Muscle layer of duodenum (tissue), 2 donors: Measurements from ENCODE around the gene IMPG1.

Source experiments
- H3K27ac ChIP-seq: one replicate; pipeline ENCODE4 v1.7.0; 2013; ENCODE audit warnings: mild to moderate bottlenecking, low read length
- H3K27me3 ChIP-seq: one replicate; pipeline ENCODE4 v1.7.0; 2013; ENCODE audit warnings: low read depth, mild to moderate bottlenecking, control low read depth, low read length
- H3K36me3 ChIP-seq, 2 donors: one replicate each; pipeline ENCODE4 v1.7.0; 2013; ENCODE audit warnings: low read length in 2 of 2, control low read depth in 1 of 2, mild to moderate bottlenecking in 1 of 2; ENCODE audit not compliant: insufficient read depth in 2 of 2, control insufficient read depth in 1 of 2
- H3K4me1 ChIP-seq, 2 donors: one replicate each; pipeline ENCODE4 v1.7.0; 2013; ENCODE audit warnings: low read length in 2 of 2, mild to moderate bottlenecking in 2 of 2, control low read depth in 1 of 2, moderate library complexity in 1 of 2; ENCODE audit not compliant: insufficient read depth in 2 of 2, control insufficient read depth in 1 of 2
- H3K4me3 ChIP-seq, 2 donors: one replicate each; pipeline ENCODE4 v1.7.0; 2013; ENCODE audit warnings: low read length in 2 of 2, low read depth in 1 of 2, mild to moderate bottlenecking in 1 of 2
- H3K9me3 ChIP-seq, 2 donors: one replicate each; pipeline ENCODE4 v1.7.0; 2013; ENCODE audit warnings: low read length in 2 of 2, control low read depth in 1 of 2, mild to moderate bottlenecking in 1 of 2; ENCODE audit not compliant: control insufficient read depth in 1 of 2
- donor health status: healthy.

Gene IMPG1, protein sequence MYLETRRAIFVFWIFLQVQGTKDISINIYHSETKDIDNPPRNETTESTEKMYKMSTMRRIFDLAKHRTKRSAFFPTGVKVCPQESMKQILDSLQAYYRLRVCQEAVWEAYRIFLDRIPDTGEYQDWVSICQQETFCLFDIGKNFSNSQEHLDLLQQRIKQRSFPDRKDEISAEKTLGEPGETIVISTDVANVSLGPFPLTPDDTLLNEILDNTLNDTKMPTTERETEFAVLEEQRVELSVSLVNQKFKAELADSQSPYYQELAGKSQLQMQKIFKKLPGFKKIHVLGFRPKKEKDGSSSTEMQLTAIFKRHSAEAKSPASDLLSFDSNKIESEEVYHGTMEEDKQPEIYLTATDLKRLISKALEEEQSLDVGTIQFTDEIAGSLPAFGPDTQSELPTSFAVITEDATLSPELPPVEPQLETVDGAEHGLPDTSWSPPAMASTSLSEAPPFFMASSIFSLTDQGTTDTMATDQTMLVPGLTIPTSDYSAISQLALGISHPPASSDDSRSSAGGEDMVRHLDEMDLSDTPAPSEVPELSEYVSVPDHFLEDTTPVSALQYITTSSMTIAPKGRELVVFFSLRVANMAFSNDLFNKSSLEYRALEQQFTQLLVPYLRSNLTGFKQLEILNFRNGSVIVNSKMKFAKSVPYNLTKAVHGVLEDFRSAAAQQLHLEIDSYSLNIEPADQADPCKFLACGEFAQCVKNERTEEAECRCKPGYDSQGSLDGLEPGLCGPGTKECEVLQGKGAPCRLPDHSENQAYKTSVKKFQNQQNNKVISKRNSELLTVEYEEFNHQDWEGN

DNA sequence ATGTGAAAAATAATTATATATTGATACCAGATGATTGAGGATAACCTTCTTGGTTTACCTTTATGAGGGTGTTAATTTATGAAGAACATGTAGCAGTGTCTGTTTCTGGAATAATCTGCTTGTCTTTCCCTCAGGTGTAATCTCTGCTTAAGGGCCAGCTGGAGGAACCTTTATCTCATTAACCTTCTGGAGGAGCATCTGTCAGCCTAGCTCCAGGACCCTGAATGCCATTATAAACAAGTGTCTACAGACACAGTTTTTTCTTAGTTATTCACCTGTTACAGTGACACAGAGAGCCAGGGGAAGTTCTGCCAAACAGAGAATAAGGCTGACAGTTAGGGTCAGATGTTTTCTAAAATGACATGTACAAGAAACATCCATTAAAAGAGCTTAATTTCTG is at the start of gene IMPG1:
IMPG1 (minus strand) TSS at position 101 of the 400 bp plus-strand sequence. CDS start 174 bp downstream, outside the sequence.
- Histone ChIP-seq H3K36me3 (no peaks in the 10 kb centered on the region), H3K9me3 (peaks cover 0 to 4% of the 10 kb centered on the region in 2 donors), H3K4me1 (no peaks in the 10 kb centered on the region), H3K4me3 (no peak within 1 kb of the TSS), H3K27ac (no peak within 1 kb of the TSS), H3K27me3 (no peaks in the 10 kb centered on the region)

DNA sequence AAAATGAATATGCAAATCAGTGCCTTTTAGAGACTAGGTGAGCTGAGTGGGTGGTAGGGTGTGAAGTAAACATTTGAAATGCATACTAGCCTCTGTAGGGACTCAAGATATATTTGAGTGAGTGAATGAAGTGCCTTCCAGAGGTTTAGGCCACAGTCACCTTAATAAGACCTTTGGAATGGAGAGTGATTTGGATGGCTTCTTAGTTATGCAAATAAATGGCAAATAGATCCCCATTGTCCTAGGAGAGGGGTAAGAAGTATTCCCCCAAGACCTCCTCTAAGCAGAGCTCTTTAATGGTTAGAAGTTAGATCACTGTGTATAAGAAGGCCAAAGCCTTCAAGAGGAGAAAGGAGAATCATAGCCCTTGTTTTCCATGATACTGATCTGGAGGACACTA is 47.8 kb upstream of the IMPG1 start:
- Histone ChIP-seq H3K27me3 (no peaks in the 10 kb centered on the region), H3K4me3 (no peak overlapping the region), H3K36me3 (no peaks in the 10 kb centered on the region), H3K4me1 (no peaks in the 10 kb centered on the region), H3K27ac (no peak overlapping the region), H3K9me3 (peaks cover 0 to 5% of the 10 kb centered on the region in 2 donors)

DNA sequence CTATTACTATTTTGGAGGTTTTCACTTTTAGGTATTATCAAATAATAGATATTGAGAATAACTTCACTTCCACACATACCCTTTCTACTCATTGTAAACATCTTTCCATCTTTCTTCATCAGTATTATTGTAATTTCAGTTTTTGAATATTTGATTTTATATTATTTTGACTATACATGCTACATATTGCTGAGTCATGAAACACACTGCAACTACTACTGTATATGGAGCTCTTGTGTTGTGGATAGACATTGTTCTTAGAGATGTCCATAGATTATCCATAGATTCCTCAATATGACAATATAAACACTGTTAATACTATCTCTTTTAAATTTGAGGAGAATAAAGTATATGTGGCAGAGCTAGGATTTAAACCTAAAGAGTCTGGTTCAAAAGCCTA is 819 bp upstream of the IMPG1 start:
- no peak overlapping the region for H3K27ac ChIP-seq
- peaks cover 0 to 4% of the 10 kb centered on the region in 2 donors for H3K9me3 ChIP-seq
- no peak overlapping the region for H3K4me3 ChIP-seq
- no peaks in the 10 kb centered on the region for H3K27me3 ChIP-seq
- no peaks in the 10 kb centered on the region for H3K4me1 ChIP-seq
- H3K36me3 ChIP-seq: no peaks in the 10 kb centered on the region

DNA sequence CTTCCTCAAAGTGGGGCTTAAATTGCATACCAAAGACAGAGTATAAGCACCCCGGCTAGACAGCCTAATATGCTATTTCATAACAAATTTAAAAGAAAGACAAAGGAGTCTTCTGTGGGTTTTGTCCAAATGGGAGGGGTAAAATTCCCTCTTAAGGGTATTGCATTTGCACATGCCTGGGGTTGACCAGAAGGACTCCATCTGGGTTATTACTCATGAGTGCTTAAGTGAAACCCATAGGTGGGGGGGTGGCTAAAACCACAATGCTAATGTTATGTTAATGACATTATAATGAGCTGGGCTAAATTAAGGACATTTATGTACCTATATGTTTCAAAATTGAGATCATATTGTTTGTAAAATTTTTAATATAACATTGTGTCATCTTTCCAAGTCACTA is 15.0 kb downstream of the IMPG1 start:
- H3K9me3 ChIP-seq: no peaks in the 10 kb centered on the region
- H3K4me1 ChIP-seq: no peaks in the 10 kb centered on the region
- H3K27me3 ChIP-seq: no peaks in the 10 kb centered on the region
- no peaks in the 10 kb centered on the region for H3K36me3 ChIP-seq
- no peak overlapping the region for H3K4me3 ChIP-seq
- H3K27ac ChIP-seq: no peak overlapping the region

DNA sequence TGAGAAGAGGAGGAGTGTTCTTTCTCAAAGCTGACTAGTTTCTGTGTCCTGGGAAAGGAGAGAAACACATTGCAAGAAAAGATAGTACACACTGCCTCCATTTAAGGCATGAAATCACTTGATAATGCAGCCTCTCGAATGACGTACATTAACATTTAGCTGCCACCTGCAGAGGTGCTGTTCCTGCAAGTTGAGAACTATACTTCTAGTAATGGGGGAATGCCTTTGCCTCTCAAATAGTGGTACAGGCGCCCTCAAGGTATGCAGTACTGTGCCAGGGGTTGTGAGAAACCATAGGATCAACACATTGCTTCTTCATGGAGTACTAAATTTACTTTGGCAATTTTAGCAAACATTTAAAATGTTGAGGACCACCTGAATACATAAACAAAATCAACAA is 20.1 kb downstream of the IMPG1 start:
- H3K4me3 ChIP-seq: no peak overlapping the region
- no peak overlapping the region for H3K27ac ChIP-seq
- no peaks in the 10 kb centered on the region for H3K4me1 ChIP-seq
- no peaks in the 10 kb centered on the region for H3K36me3 ChIP-seq
- no peaks in the 10 kb centered on the region for H3K27me3 ChIP-seq
- no peaks in the 10 kb centered on the region for H3K9me3 ChIP-seq

DNA sequence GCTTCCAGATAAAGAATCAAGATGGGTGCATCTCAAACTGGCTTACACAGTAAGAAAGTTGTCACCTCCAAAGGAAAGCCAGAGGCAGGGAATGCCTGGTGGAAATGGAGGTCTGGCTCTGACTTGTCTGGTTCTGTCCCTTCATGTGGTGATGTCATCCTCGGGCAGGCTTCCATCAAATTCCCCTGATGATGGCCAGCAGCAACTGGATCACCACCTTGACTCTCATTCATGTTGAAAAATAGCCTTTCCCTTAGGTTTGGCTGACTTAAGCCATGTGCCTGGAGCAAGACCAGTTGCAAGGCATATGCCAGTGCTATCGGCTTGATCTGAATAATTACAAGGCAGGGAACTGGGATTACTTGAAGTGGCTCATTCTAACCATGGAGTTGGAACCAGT is 28.8 kb downstream of the IMPG1 start:
- Histone ChIP-seq H3K27me3 (no peaks in the 10 kb centered on the region), H3K4me1 (no peaks in the 10 kb centered on the region), H3K36me3 (no peaks in the 10 kb centered on the region), H3K27ac (no peak overlapping the region), H3K4me3 (no peak overlapping the region), H3K9me3 (no peaks in the 10 kb centered on the region)

DNA sequence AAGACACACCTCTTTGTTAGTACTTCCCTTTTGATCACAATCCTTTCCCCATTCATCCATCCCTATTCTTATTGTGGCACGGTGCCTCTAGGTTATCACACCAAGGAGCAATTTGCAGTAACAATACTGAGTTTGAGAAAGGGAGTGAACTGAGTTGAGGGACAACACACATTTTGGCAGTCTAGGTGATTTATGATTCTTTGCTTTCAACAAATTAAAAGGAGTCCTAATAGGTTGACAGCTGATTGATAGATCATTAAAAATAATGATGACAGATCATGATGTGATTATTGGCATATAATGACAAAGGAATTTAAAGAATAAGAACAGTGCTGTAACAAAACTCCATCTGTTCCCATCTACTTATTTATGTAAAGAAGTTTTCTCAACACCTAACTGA is 36.7 kb downstream of the IMPG1 start:
- Histone ChIP-seq H3K9me3 (no peaks in the 10 kb centered on the region), H3K27ac (no peak overlapping the region)

DNA sequence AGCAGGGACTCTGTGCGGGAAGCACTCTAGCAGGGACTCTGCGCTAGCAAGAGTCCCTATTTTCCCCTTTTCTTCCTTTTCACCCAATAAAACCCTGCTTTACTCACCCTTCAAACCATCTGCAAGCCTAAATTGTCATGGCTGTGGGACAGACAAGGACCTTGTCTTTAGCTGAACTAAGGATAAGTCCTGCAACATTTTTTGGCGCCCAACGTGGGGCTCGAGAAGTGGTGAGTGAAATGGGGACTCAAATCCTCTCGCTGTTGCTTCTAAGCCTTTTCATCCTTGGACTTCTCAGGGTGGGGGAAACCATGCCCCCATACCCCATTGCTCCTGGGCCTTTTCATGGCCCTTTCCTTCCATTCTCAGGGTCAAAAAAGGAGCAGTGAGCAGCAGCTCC is 46.4 kb downstream of the IMPG1 start:
- Histone ChIP-seq H3K36me3 (no peaks in the 10 kb centered on the region), H3K9me3 (peaks cover 18 to 41% of the 10 kb centered on the region in 2 donors)

More for the DNA sequence above, 36.7 kb downstream of the IMPG1 start:
- H3K27me3 ChIP-seq: no peaks in the 10 kb centered on the region
- no peaks in the 10 kb centered on the region for H3K36me3 ChIP-seq
- H3K4me1 ChIP-seq: no peaks in the 10 kb centered on the region
- H3K4me3 ChIP-seq: no peak overlapping the region

DNA sequence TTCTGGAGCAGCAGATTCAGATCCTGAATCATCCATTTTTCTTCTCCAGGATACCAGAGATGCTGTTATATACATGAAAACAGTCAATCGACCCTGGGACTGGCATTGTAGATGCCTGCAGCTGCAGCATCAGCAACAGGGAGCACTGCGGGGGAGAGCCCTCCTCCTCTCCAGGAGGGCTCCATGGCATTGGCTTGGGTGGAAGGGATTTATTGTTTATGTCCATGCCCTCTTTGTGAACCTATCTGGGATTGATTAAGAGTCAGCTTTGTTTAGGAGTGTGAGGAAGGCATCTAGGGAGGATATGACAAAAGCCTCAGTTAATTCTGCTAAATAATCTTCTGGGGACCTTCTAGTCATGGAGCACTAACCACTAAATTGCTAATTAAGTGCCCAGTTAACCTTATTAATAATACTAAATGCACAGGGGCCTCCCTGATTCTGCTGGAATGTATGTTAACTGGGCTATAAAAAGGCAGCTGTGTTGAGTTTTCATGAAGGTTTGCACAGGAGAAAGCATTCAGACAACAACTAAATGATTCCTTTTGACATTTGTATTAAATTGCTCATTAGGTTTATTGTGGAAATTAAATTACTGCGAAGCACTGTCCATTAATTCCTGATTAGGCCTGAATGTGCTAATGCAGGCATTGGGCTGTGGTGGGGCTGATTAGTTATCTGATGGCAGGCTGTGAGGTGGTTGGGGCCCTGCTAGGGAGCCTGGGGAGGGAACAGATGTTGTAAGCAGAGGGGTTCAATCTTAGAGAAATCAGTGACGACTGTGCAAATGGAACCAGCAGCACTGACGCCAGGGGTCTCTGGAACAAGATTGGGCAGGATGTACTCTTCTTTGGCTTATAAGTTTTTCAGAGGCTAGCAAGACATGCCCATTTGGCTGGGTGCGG is 57.6 kb downstream of the IMPG1 start:
- H3K27me3 ChIP-seq: no peaks in the 10 kb centered on the region
- no peaks in the 10 kb centered on the region for H3K4me1 ChIP-seq
- no peaks in the 10 kb centered on the region for H3K36me3 ChIP-seq
- H3K4me3 ChIP-seq: no peak overlapping the region
- H3K9me3 ChIP-seq: no peaks in the 10 kb centered on the region
- H3K27ac ChIP-seq: no peak overlapping the region

More for the DNA sequence above, 46.4 kb downstream of the IMPG1 start:
- no peaks in the 10 kb centered on the region for H3K4me1 ChIP-seq
- H3K4me3 ChIP-seq: peak overlapping the region; percentile 12 to 51
- H3K27me3 ChIP-seq: no peaks in the 10 kb centered on the region
- no peak overlapping the region for H3K27ac ChIP-seq

DNA sequence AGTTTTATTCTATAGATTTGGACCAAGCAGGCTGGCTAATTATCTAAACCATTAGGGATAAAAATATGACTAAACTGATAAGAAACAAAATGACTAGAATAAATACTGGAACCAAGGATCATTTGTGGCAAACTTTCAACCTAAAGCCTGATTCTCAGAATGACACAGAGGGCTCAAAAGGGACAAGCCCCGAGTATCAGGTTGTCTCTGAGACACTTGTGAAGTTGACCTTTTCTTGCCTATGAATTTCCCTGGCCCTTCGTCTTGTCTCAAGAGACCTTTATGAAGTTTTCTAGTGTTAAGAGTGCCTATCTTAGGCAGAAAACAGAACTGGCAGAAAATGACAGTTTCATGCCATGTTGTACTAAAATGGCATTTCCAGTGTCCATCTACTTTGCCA is 68.3 kb downstream of the IMPG1 start:
- Histone ChIP-seq H3K4me1 (no peaks in the 10 kb centered on the region), H3K27ac (no peak overlapping the region), H3K9me3 (no peaks in the 10 kb centered on the region), H3K4me3 (no peak overlapping the region), H3K36me3 (no peaks in the 10 kb centered on the region), H3K27me3 (no peaks in the 10 kb centered on the region)

DNA sequence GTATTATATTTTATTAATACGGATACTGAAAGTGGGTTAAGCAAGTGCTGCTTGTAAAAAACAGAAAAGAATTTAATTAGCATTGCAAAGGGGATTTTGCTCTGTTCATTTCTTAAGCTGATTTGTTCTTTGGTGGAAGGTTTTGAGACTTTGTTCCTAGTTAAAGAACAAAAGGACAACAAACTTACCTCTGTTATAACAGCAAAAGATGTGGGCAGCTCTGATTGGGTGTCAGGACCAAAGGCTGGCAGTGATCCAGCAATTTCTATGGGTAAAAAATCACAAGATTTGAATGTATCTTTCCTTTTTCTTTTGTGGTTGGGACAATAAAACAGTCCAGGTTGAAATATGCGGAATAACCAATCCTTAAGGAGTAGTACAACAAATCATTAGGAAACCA is 68.8 kb downstream of the IMPG1 start:
- H3K4me1 ChIP-seq: no peaks in the 10 kb centered on the region
- H3K9me3 ChIP-seq: no peaks in the 10 kb centered on the region
- no peaks in the 10 kb centered on the region for H3K36me3 ChIP-seq
- no peaks in the 10 kb centered on the region for H3K27me3 ChIP-seq
- no peak overlapping the region for H3K4me3 ChIP-seq
- H3K27ac ChIP-seq: no peak overlapping the region
